Measurements from ENCODE around the gene SERPING1.
A peak's percentile ranks its signal among the peaks of the same experiment; 100 is the strongest.
"Not testable (repeated sequence)": the region's sequence is repeated elsewhere in the genome, so short reads cannot be mapped to it uniquely, and the experiment has no call there.

Gene SERPING1

GRCh38 chr11:57647372-57647771 lies 49.9 kb downstream of the SERPING1 start:
- DNase-seq (ENCODE audit: low read depth), result no peak
- TF ChIP-seq CTCF (conservative IDR thresholded peaks at IDR 0.05; ENCODE audit: low read depth, low read length), result no peak
- no peak overlapping the region for H3K4me3 ChIP-seq (ENCODE audit: low read length)

DNA sequence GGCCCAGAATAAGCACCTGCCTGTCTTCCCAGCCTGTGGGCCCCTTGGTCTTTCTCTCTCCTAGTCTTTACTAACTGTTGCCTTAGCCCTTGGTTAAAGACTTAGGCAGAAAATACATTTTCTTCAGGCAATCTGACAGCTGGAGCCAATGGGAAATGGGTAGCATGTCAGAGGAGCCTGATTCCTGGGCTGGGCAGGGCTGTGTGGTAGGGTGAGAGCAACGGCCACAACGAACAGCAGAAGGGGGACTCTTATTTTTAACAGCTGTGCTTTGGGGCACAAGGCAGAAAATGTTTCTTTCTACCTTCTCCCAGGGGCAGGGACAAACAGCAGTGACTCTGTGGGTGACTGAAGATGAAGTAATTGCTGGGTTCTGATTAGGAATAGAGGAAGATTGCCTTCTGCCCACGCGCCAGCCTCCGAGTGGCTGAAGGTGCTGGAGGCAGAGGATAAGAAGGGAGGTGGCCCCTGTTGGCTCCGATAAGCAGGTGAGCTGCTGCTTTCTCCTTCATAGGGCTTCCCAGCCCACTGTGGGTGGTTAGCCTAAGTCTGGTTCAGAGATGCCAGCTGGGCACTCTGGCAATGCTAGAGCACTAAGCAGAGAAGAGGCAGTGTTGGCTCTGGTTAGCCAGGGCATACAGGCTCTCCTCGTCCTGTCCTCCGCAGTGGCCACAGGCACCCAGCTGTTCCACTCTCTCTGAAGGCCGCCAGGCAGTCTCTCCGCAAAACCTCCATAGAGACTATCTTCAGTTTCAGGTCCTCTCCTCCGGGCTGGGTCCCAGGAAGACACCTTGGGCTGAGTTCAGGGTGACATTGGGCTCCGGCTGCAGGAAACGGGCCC lies 50.7 kb downstream of the SERPING1 start:
- TF ChIP-seq CTCF (conservative IDR thresholded peaks at IDR 0.05; ENCODE audit: low read depth, low read length), result no peak
- no peak overlapping the region for H3K4me3 ChIP-seq (ENCODE audit: low read length)
- DNase-seq (ENCODE audit: low read depth), result no peak

- no peak for DNase-seq (ENCODE audit: low read depth)
- peak overlapping the region; percentile 55 for H3K4me3 ChIP-seq (ENCODE audit: low read length)
- no peak for TF ChIP-seq CTCF (conservative IDR thresholded peaks at IDR 0.05; ENCODE audit: low read depth, low read length)
Measured at GRCh38 chr11:57648801-57649735, 51.6 kb downstream of the SERPING1 start.

GRCh38 chr11:57649826-57650738 lies 52.6 kb downstream of the SERPING1 start, which contains the start of gene YPEL4:
Gene YPEL4 (minus strand): TSS chr11:57649912. CDS start chr11:57647107, 2,805 bp downstream.
- DNase-seq (ENCODE audit: low read depth), result peak; percentile 50
- H3K4me3 ChIP-seq (ENCODE audit: low read length), result peak within 1 kb of the TSS; percentile 55

GRCh38 chr11:57650739-57651090 lies 53.2 kb downstream of the SERPING1 start:
- no peak for TF ChIP-seq CTCF (conservative IDR thresholded peaks at IDR 0.05; ENCODE audit: low read depth, low read length)
- no peak for DNase-seq (ENCODE audit: low read depth)
- no peak overlapping the region for H3K4me3 ChIP-seq (ENCODE audit: low read length)

More at GRCh38 chr11:57649826-57650738, 52.6 kb downstream of the SERPING1 start, which contains the start of gene YPEL4:
- no peak for TF ChIP-seq CTCF (conservative IDR thresholded peaks at IDR 0.05; ENCODE audit: low read depth, low read length)

GRCh38 chr11:57651408-57651807 lies 53.9 kb downstream of the SERPING1 start:
- H3K4me3 ChIP-seq (ENCODE audit: low read length), result no peak overlapping the region
- TF ChIP-seq CTCF (conservative IDR thresholded peaks at IDR 0.05; ENCODE audit: low read depth, low read length), result no peak
- no peak for DNase-seq (ENCODE audit: low read depth)

GRCh38 chr11:57652230-57652629 lies 54.7 kb downstream of the SERPING1 start:
- H3K4me3 ChIP-seq (ENCODE audit: low read length), result not testable (repeated sequence)

More at GRCh38 chr11:57652230-57652629, 54.7 kb downstream of the SERPING1 start:
- not testable (repeated sequence) for DNase-seq (ENCODE audit: low read depth)

Measured in retinal pigment epithelial cell (primary cell).